Neural cell (in vitro differentiated cells): ENCODE measurements around the gene SOX13. TPM values are rescaled to one million over a fixed set of nuclear protein-coding genes. Genes with fewer than 3 reads are reported as not detected.

Experiments
- H2AFZ ChIP-seq: fragments of 200-600, 300-800 bp; sonication (generic), shearing (Covaris generic); 2 replicates; pipeline ENCODE4 v1.6.0; 2014; ENCODE audit warnings: low read depth, mild to moderate bottlenecking, antibody characterized with exemption, low read length, moderate library complexity
- H3F3A ChIP-seq: fragments of 200-600 bp; shearing (Covaris generic); 2 replicates; pipeline ENCODE4 v1.6.1; 2016; ENCODE audit warnings: mild to moderate bottlenecking, moderate library complexity, mixed read lengths, antibody characterized with exemption, low read length; ENCODE audit not compliant: insufficient read depth, poor library complexity, severe bottlenecking
- H3K27ac ChIP-seq: fragments of 200-600, 300-800 bp; sonication (generic), shearing (Covaris generic); 2 replicates; pipeline ENCODE4 v1.5.1; 2014; ENCODE audit warnings: mild to moderate bottlenecking, low read length, moderate library complexity
- H3K27me3 ChIP-seq: fragments of 300-800, 200-600 bp; sonication (generic), shearing (Covaris generic); 2 replicates; pipeline ENCODE4 v1.6.0; 2014; ENCODE audit warnings: mild to moderate bottlenecking, low read depth, low read length, moderate library complexity; ENCODE audit not compliant: insufficient read depth
- H3K36me3 ChIP-seq: fragments of 300-800, 200-600 bp; sonication (generic), shearing (Covaris generic); 2 replicates; pipeline ENCODE4 v1.5.1; 2014; ENCODE audit warnings: mild to moderate bottlenecking, antibody characterized with exemption, low read length, moderate library complexity; ENCODE audit not compliant: insufficient read depth
- H3K4me2 ChIP-seq: fragments of 300-800, 200-600 bp; sonication (generic), shearing (Covaris generic); 2 replicates; pipeline ENCODE4 v1.6.0; 2014; ENCODE audit warnings: mild to moderate bottlenecking, low read length
- H3K4me3 ChIP-seq: fragments of 300-800, 200-600 bp; sonication (generic), shearing (Covaris generic); 2 replicates; pipeline ENCODE4 v1.5.1; 2014; ENCODE audit warnings: mild to moderate bottlenecking, low read length, moderate library complexity
- H3K79me2 ChIP-seq: fragments of 200-600 bp; shearing (Covaris generic); replicated peaks from 2 replicates; pipeline ENCODE4 v1.6.0; 2014; ENCODE audit warnings: mild to moderate bottlenecking, low read length, moderate library complexity; ENCODE audit not compliant: insufficient read depth
- H3K9ac ChIP-seq: fragments of 300-800, 200-600 bp; sonication (generic), shearing (Covaris generic); 2 replicates; pipeline ENCODE4 v1.6.1; 2016; ENCODE audit warnings: mild to moderate bottlenecking, low read length, mixed read lengths
- H3K9me2 ChIP-seq: fragments of 200-600 bp; shearing (Covaris generic); 2 replicates; pipeline ENCODE4 v1.6.1; 2016; ENCODE audit warnings: mild to moderate bottlenecking, low read length, mixed read lengths; ENCODE audit not compliant: insufficient read depth
- H3K9me3 ChIP-seq: fragments of 200-600, 300-800 bp; sonication (generic), shearing (Covaris generic); 2 replicates; pipeline ENCODE4 v1.6.1; 2016; ENCODE audit warnings: mild to moderate bottlenecking, mixed run types, low read length, moderate library complexity, mixed read lengths
- H4K20me1 ChIP-seq: fragments of 200-600 bp; shearing (Covaris generic); 2 replicates; pipeline ENCODE4 v1.6.1; 2016; ENCODE audit warnings: mild to moderate bottlenecking, mixed run types; ENCODE audit not compliant: insufficient read depth
- EP300 ChIP-seq: fragments of 450-650 bp; conservative IDR thresholded peaks from 2 replicates; pipeline ENCODE4 v1.6.1; 2014; ENCODE audit warnings: antibody characterized with exemption, mild to moderate bottlenecking, moderate library complexity; ENCODE audit not compliant: poor library complexity, severe bottlenecking
- EZH2 ChIP-seq: fragments of 200-600, 300-800 bp; shearing (Covaris generic), sonication (generic); IDR thresholded peaks from 2 replicates; pipeline ENCODE4 v1.6.1; 2014; ENCODE audit warnings: antibody characterized with exemption, low read length, borderline replicate concordance, mild to moderate bottlenecking; ENCODE audit not compliant: insufficient read depth, poor library complexity, severe bottlenecking
- MXI1 ChIP-seq: fragments of 450-650 bp; conservative IDR thresholded peaks from 2 replicates; pipeline ENCODE4 v1.6.1; 2014; ENCODE audit warnings: antibody characterized with exemption, mild to moderate bottlenecking; ENCODE audit not compliant: poor library complexity, severe bottlenecking
- POLR2AphosphoS5 ChIP-seq: IDR thresholded peaks from 2 replicates; pipeline ENCODE4 v1.6.1; 2012
- SMC3 ChIP-seq: fragments of 450-650 bp; conservative IDR thresholded peaks from 2 replicates; pipeline ENCODE4 v1.6.1; 2014; ENCODE audit warnings: antibody characterized with exemption, mild to moderate bottlenecking, moderate library complexity; ENCODE audit not compliant: poor library complexity
- TAF1 ChIP-seq: IDR thresholded peaks from 2 replicates; pipeline ENCODE4 v1.6.1; 2012; ENCODE audit warnings: low read depth
- polyA plus RNA-seq: library from polyadenylated mRNA; depleted of rRNA; stranded (reverse); fragments of >200 nt; gene quantifications from 2 replicates; pipeline ENCODE4 v1.2.3, GENCODE V29; 2014
- TF ChIP-seq, protein P1 (sequence below): fragments of 450-650 bp; IDR thresholded peaks from 2 replicates; pipeline ENCODE4 v1.5.1; 2014; ENCODE audit warnings: antibody characterized with exemption, mild to moderate bottlenecking, moderate library complexity; ENCODE audit not compliant: poor library complexity, severe bottlenecking
- TF ChIP-seq, protein P2 (sequence below): IDR thresholded peaks from 2 replicates; pipeline ENCODE4 v1.6.1; 2012; ENCODE audit warnings: borderline replicate concordance

SOX13 gene
- polyA plus RNA-seq, 1 donor from 2014 or later: 1.7 TPM

DNA sequence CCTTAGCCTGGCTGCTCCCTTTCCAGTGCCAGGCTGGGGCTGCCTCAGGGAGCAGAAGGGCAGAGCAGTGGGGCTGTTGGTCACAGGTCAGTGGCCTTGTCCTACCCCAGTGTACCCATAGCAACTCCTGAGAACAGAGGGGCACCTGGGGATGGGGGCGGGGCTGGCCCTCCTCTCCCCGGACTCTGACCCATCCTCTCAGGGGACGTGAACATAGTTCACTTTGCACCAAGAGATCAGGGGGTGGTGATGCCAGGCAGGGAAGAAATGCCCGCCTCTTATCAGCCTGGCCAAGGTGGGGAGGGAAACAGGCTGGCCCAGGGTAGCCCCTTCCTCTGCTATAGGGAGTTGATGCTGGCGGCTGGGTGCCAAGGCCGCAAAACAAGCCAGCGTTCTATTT, 74.0 kb downstream of the SOX13 start:
- H3K9me3 ChIP-seq: no peaks in the 10 kb centered on the region
- H3K9me2 ChIP-seq: no peaks in the 10 kb centered on the region
- no peak overlapping the region for H3K4me3 ChIP-seq
- H3K79me2 ChIP-seq: no peaks in the 10 kb centered on the region
- H2AFZ ChIP-seq: no peak overlapping the region
- H3K4me2 ChIP-seq: no peak overlapping the region
- H3K27me3 ChIP-seq: peaks cover 19% of the 10 kb centered on the region
- no peak overlapping the region for H3K27ac ChIP-seq
- H3F3A ChIP-seq: no peaks in the 10 kb centered on the region
- H4K20me1 ChIP-seq: no peaks in the 10 kb centered on the region
- no peaks in the 10 kb centered on the region for H3K36me3 ChIP-seq
- TF ChIP-seq, protein P1, sequence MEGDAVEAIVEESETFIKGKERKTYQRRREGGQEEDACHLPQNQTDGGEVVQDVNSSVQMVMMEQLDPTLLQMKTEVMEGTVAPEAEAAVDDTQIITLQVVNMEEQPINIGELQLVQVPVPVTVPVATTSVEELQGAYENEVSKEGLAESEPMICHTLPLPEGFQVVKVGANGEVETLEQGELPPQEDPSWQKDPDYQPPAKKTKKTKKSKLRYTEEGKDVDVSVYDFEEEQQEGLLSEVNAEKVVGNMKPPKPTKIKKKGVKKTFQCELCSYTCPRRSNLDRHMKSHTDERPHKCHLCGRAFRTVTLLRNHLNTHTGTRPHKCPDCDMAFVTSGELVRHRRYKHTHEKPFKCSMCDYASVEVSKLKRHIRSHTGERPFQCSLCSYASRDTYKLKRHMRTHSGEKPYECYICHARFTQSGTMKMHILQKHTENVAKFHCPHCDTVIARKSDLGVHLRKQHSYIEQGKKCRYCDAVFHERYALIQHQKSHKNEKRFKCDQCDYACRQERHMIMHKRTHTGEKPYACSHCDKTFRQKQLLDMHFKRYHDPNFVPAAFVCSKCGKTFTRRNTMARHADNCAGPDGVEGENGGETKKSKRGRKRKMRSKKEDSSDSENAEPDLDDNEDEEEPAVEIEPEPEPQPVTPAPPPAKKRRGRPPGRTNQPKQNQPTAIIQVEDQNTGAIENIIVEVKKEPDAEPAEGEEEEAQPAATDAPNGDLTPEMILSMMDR: no peak
- H3K9ac ChIP-seq: no peak overlapping the region

DNA sequence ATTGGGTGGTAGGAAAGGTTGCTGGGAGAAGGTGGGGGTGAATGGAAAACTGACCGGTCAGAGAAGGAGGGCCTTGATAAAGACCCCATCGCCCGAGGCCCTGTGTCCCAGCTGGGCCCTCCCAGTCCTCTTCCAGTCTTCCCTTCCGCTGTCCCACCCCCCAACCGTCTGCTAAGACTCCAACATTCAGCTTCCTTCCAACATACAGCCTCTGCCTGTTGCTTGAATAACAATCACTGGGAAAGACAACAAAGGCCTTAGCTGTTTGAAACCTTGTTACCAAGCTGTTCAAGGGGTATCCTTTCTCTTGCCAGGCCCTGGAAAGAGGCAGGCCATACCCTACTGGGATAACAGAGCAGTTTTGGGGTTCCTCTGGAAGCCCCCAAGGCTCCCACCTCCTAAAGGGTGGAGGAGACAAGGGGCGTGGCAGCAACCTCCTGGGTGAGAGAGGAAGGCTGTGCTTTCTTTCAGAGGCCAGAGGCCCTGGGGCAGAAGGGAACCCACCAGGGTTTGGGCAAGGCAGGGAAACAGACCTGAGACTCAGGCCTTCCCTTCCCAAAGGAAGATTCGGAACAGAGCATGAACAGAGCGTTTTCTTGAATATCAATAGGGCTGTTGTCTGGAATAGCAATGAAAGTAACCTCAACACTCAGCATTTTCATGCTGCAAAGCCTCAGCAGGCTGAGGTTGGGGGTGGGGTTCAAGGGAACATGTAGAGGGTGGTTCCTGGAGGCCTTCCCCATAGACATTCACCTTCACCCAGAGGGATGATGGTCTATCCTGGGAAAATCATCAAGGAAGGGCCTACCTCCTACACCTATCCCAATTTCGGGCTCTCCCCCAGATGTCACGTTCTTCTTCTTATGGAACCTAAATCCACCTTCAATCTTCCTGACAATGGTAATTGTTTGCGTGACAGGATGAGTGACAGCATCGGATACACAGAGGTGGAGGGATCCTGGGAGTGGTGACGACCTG, 74.8 kb downstream of the SOX13 start:
- H4K20me1 ChIP-seq: no peaks in the 10 kb centered on the region
- H3K9me2 ChIP-seq: no peaks in the 10 kb centered on the region
- H3K36me3 ChIP-seq: no peaks in the 10 kb centered on the region
- H2AFZ ChIP-seq: no peak overlapping the region
- H3F3A ChIP-seq: no peaks in the 10 kb centered on the region
- peak overlapping the region; percentile 15 for H3K4me3 ChIP-seq
- TF ChIP-seq EZH2: no peak
- peak; percentile 93 for TF ChIP-seq POLR2AphosphoS5
- peak; percentile 97 for TF ChIP-seq EP300
- H3K4me2 ChIP-seq: no peak overlapping the region
- H3K9ac ChIP-seq: no peak overlapping the region
- H3K27ac ChIP-seq: no peak overlapping the region
- no peaks in the 10 kb centered on the region for H3K9me3 ChIP-seq
- H3K27me3 ChIP-seq: peaks cover 24% of the 10 kb centered on the region
- H3K79me2 ChIP-seq: no peaks in the 10 kb centered on the region

DNA sequence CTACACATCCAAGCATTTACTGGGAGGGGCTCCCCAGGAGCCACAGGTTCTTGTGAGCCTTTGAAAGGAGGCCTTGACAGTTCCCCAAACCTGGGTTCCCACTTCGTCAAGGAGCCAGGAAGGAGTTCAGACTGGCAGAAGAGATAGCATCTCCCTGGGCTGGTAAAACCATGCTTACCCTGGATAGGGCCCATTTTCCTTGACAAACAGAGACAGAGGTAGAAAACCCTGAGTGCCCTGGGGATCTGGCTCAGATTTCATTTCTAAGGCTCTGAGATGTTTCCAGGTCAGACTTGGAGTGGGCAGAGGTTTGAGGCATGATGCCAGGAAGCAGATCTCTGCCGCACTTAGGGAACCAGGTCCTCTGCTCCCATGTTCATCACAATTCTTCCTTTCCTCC, 76.2 kb downstream of the SOX13 start:
- Histone ChIP-seq H4K20me1 (no peaks in the 10 kb centered on the region), H3K9ac (no peak overlapping the region), H2AFZ (no peak overlapping the region), H3K27ac (no peak overlapping the region), H3K4me2 (no peak overlapping the region), H3K36me3 (no peaks in the 10 kb centered on the region), H3K9me3 (no peaks in the 10 kb centered on the region), H3K79me2 (no peaks in the 10 kb centered on the region), H3K4me3 (peak overlapping the region; percentile 15), H3K9me2 (no peaks in the 10 kb centered on the region), H3K27me3 (peaks cover 27% of the 10 kb centered on the region), H3F3A (no peaks in the 10 kb centered on the region)
- TF ChIP-seq EP300 (no peak), MXI1 (no peak), SMC3 (no peak), POLR2AphosphoS5 (no peak), EZH2 (no peak), TAF1 (no peak)
- TF ChIP-seq, protein P1: no peak
- TF ChIP-seq, protein P2, sequence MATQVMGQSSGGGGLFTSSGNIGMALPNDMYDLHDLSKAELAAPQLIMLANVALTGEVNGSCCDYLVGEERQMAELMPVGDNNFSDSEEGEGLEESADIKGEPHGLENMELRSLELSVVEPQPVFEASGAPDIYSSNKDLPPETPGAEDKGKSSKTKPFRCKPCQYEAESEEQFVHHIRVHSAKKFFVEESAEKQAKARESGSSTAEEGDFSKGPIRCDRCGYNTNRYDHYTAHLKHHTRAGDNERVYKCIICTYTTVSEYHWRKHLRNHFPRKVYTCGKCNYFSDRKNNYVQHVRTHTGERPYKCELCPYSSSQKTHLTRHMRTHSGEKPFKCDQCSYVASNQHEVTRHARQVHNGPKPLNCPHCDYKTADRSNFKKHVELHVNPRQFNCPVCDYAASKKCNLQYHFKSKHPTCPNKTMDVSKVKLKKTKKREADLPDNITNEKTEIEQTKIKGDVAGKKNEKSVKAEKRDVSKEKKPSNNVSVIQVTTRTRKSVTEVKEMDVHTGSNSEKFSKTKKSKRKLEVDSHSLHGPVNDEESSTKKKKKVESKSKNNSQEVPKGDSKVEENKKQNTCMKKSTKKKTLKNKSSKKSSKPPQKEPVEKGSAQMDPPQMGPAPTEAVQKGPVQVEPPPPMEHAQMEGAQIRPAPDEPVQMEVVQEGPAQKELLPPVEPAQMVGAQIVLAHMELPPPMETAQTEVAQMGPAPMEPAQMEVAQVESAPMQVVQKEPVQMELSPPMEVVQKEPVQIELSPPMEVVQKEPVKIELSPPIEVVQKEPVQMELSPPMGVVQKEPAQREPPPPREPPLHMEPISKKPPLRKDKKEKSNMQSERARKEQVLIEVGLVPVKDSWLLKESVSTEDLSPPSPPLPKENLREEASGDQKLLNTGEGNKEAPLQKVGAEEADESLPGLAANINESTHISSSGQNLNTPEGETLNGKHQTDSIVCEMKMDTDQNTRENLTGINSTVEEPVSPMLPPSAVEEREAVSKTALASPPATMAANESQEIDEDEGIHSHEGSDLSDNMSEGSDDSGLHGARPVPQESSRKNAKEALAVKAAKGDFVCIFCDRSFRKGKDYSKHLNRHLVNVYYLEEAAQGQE: no peak
